Measurements from ENCODE around the gene CXCL14. TPM values are rescaled to one million over a fixed set of nuclear protein-coding genes. Genes with fewer than 3 reads are reported as not detected.

Gene CXCL14, protein sequence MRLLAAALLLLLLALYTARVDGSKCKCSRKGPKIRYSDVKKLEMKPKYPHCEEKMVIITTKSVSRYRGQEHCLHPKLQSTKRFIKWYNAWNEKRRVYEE
- 42.4 TPM for total RNA-seq
- long read RNA-seq, transcript CXCL14-202 (4 exons, 1,760 nt): major isoform, 135 of 165 reads
- long read RNA-seq, partial matches to known transcripts: 3 of 165 reads
- long read RNA-seq, other reads (novel, unspliced or antisense): 27 of 165 reads

DNA sequence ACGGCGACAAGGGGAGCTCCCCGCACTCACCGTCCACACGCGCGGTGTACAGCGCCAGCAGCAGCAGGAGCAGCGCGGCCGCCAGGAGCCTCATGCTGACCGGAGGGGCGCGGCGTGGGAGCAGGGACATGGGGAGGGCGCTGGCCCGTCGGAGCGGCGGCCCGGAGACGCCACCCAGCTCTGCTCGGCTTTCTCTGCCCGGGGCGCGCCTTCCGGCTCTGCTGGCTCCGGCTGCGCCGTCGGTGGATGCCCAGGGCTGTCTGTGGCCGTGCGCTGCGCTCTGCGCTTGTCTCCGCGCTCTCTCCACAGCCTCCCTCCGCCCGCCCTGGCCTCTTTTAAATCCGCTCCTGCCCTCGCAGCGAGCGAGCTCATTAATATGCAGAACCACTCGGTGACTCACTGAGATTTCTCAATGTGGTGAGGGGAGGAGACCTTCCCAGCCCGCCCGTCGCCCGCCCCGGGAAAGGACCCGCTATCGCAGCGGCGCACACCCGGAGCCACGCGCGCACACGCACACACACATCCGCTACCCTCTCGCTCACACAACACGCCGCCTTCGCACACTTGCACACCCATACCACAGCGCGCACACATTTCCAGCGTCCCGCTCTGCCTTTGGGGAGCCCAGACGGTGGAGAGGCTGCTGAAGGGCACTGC is at the start of gene CXCL14:
CXCL14 (minus strand) TSS at position 307 of the 657 bp plus-strand sequence; CDS start at position 94, 213 bp downstream.
- DNase-seq (peak; percentile 55), ATAC-seq (peak; percentile 56 to 76)
- Histone ChIP-seq H3K27me3 (ENCODE audit: low read depth) (peaks cover 52% of the 10 kb centered on the region), H3K4me3 (peak within 1 kb of the TSS; percentile 28), H3K9me3 (no peaks in the 10 kb centered on the region), H3K27ac (no peak within 1 kb of the TSS), H3K4me1 (peaks cover 7% of the 10 kb centered on the region), H3K36me3 (no peaks in the 10 kb centered on the region)
- TF ChIP-seq CTCF (IDR thresholded peaks at IDR 0.05): no peak
- intact Hi-C loops (cut with DNase I): no loop called here

DNA sequence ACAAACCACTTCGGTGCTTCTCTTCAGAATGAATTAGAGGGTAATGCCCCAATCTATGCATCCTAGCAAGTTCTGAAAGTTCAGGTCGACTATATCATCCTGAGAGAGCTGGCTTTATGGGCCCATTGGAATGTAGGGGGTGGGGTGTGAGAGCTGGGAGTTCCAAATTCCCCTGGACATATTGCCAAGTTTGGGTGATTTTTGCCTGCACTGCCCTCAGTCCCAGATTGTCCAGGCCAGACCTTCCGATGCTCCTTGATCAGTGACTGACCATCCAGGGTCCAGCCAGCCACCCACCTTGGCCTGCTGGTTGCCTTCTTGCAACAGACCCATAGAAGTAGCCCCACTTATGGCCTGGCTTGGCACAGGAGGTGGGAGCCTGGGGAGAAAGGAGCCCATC is 47.8 kb upstream of the CXCL14 start:
- no peaks in the 10 kb centered on the region for H3K4me1 ChIP-seq
- no peaks in the 10 kb centered on the region for H3K9me3 ChIP-seq
- H3K4me3 ChIP-seq: no peak overlapping the region
- DNase-seq: no peak
- no peak overlapping the region for H3K27ac ChIP-seq
- ATAC-seq: no peak
- H3K36me3 ChIP-seq: no peaks in the 10 kb centered on the region
- no peak for TF ChIP-seq CTCF (IDR thresholded peaks at IDR 0.05)
- intact Hi-C loops (cut with DNase I): no loop called here
- no peaks in the 10 kb centered on the region for H3K27me3 ChIP-seq (ENCODE audit: low read depth)

- Histone ChIP-seq H3K4me1 (no peaks in the 10 kb centered on the region), H3K9me3 (no peaks in the 10 kb centered on the region), H3K36me3 (no peaks in the 10 kb centered on the region), H3K27ac (no peak overlapping the region), H3K27me3 (ENCODE audit: low read depth) (no peaks in the 10 kb centered on the region), H3K4me3 (no peak overlapping the region)
- DNase-seq (no peak), ATAC-seq (no peak)
- intact Hi-C loops (cut with DNase I): no loop called here
- no peak for TF ChIP-seq CTCF (IDR thresholded peaks at IDR 0.05)
These were observed 47.2 kb upstream of the CXCL14 start for GRCh38 chr5:135625961-135626360.

DNA sequence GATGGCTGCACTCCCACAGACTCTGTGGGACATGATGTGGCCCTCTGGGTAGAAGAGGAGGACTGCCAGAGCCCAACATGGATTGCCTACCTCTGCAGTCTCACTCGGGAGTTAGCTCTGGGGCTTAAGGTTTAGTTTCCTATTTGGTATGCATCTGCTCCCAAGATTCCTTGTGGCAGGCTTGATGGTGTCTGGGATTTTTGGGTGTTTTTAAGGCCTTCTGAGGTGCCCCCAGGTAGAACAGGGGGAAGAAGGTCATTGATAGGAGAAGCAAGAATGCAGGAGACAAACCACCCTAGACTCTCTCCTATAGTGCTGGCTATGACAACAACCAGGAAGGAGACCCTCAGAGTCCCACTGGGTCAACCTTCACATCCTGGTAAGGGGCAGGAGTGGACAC is 46.7 kb upstream of the CXCL14 start:
- no peak overlapping the region for H3K27ac ChIP-seq
- no peak for TF ChIP-seq CTCF (IDR thresholded peaks at IDR 0.05)
- H3K4me1 ChIP-seq: no peaks in the 10 kb centered on the region
- DNase-seq (no peak), ATAC-seq (no peak)
- no peaks in the 10 kb centered on the region for H3K27me3 ChIP-seq (ENCODE audit: low read depth)
- no peaks in the 10 kb centered on the region for H3K36me3 ChIP-seq
- intact Hi-C loops (cut with DNase I): no loop called here
- H3K4me3 ChIP-seq: no peak overlapping the region
- H3K9me3 ChIP-seq: no peaks in the 10 kb centered on the region

DNA sequence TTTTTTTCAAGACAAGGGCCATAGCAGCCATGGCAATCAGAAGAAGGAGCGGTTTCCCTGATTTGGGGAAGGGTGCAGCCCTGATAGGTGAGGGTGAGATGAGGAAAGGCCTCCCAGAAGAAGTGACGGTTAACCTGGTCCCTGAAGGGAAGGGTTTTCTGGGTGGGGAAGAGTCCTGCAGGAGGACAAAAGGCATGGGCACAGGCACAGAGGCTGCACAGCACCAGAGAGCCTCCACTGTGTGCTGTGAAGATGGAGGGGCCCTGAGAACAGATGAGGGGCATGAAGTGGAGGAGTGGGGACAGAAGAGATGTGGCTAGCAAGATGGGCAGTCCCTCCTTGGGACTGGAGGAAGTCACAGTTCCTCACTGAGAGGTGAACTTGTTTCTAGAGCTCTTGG is 46.3 kb upstream of the CXCL14 start:
- H3K4me3 ChIP-seq: no peak overlapping the region
- no peak for TF ChIP-seq CTCF (IDR thresholded peaks at IDR 0.05)
- no peak for DNase-seq
- intact Hi-C loops (cut with DNase I): no loop called here
- ATAC-seq: no peak
- no peaks in the 10 kb centered on the region for H3K4me1 ChIP-seq
- H3K9me3 ChIP-seq: no peaks in the 10 kb centered on the region
- no peak overlapping the region for H3K27ac ChIP-seq
- H3K36me3 ChIP-seq: no peaks in the 10 kb centered on the region
- H3K27me3 ChIP-seq (ENCODE audit: low read depth): no peaks in the 10 kb centered on the region
